Thymus (tissue), 11 donors: ENCODE data around the gene RTP3. TPM values are rescaled to one million over a fixed set of nuclear protein-coding genes. Genes with fewer than 3 reads are reported as not detected.

Experiments
- DNase-seq, 9 donors: peaks; one replicate each; pipeline ENCODE4 v3.0.0-alpha.2; 2013; ENCODE audit warnings: low spot score in 9 of 9, low read depth in 6 of 9, missing footprints in 1 of 9
- H3K27ac ChIP-seq, 2 donors: one replicate each; pipeline ENCODE4 v1.5.1; 2013; ENCODE audit warnings: control low read depth in 1 of 2, low read depth in 1 of 2, low read length in 1 of 2, mild to moderate bottlenecking in 1 of 2, moderate library complexity in 1 of 2
- H3K27me3 ChIP-seq, 2 donors: one replicate each; pipeline ENCODE4 v1.5.1; 2013; ENCODE audit warnings: low read length in 1 of 2; ENCODE audit not compliant: control insufficient read depth in 2 of 2, insufficient read depth in 1 of 2
- H3K36me3 ChIP-seq, 2 donors: one replicate each; pipeline ENCODE4 v1.5.1; 2013; ENCODE audit warnings: low read length in 1 of 2, mild to moderate bottlenecking in 1 of 2, moderate library complexity in 1 of 2; ENCODE audit not compliant: control insufficient read depth in 2 of 2, insufficient read depth in 2 of 2
- H3K4me1 ChIP-seq, 2 donors: one replicate each; pipeline ENCODE4 v1.5.1; 2013; ENCODE audit warnings: low read length in 2 of 2; ENCODE audit not compliant: control insufficient read depth in 2 of 2, insufficient read depth in 2 of 2
- H3K4me3 ChIP-seq, 2 donors: one replicate each; pipeline ENCODE4 v1.5.1; 2013; ENCODE audit warnings: low read length in 2 of 2, control low read depth in 1 of 2, mild to moderate bottlenecking in 1 of 2
- H3K9me3 ChIP-seq, 2 donors: one replicate each; pipeline ENCODE4 v1.5.1; 2013; ENCODE audit warnings: low read length in 1 of 2, mild to moderate bottlenecking in 1 of 2; ENCODE audit not compliant: control insufficient read depth in 2 of 2, insufficient read depth in 1 of 2
- WGBS: extraction: QIAGEN DNeasy Blood & Tissue Kit; methylation state at CpG from one replicate; pipeline ENCODE4 v1.1.7; 2013; 5-methylcytosine and 5-hydroxymethylcytosine counted together
- polyA plus RNA-seq: library from polyadenylated mRNA; stranded (reverse); fragments of 200-250 nt; gene quantifications from one replicate; pipeline ENCODE4 v1.2.3, GENCODE V29; 2013
- total RNA-seq: library from RNA; stranded (reverse); fragments of 120-200 nt; gene quantifications from one replicate; pipeline ENCODE4 v1.2.4, GENCODE V29; 2013
- donor health status: healthy.

RTP3 gene
- total and polyA plus RNA-seq, 2 donors: 0.07 TPM; not detected in 1

- Histone ChIP-seq H3K27ac (no peak overlapping the region), H3K4me3 (no peak overlapping the region), H3K27me3 (no peaks in the 10 kb centered on the region), H3K36me3 (no peaks in the 10 kb centered on the region), H3K9me3 (peaks cover 0 to 4% of the 10 kb centered on the region in 2 donors), H3K4me1 (peaks cover 13 to 59% of the 10 kb centered on the region in 2 donors)
- DNase-seq: peak in 6 of 9 donors; percentile 41 to 81 (median 48)
- WGBS: 79% methylated on average over 9 of the region's 9 CpGs
Measured at GRCh38 chr3:46496746-46497555, 825 bp upstream of the RTP3 start.

GRCh38 chr3:46498916-46499519 is 1.2 kb downstream of the RTP3 start:
- H3K27me3 ChIP-seq: no peaks in the 10 kb centered on the region
- DNase-seq: no peak
- no peak overlapping the region for H3K27ac ChIP-seq

GRCh38 chr3:46500656-46501635 is 3.2 kb downstream of the RTP3 start:
- Histone ChIP-seq H3K9me3 (peaks cover 0 to 4% of the 10 kb centered on the region in 2 donors), H3K4me1 (peaks cover 13 to 71% of the 10 kb centered on the region in 2 donors), H3K27me3 (no peaks in the 10 kb centered on the region), H3K36me3 (no peaks in the 10 kb centered on the region), H3K27ac (peak overlapping the region in 1 of 2 donors; percentile 15), H3K4me3 (no peak overlapping the region)
- 36% methylated on average over 5 of the region's 5 CpGs for WGBS
- DNase-seq: peak in 2 of 9 donors; percentile 13 to 68

More at GRCh38 chr3:46498916-46499519, 1.2 kb downstream of the RTP3 start:
- WGBS: 94% methylated on average over 6 of the region's 6 CpGs
- Histone ChIP-seq H3K4me1 (peaks cover 13 to 74% of the 10 kb centered on the region in 2 donors), H3K9me3 (peaks cover 0 to 4% of the 10 kb centered on the region in 2 donors), H3K36me3 (no peaks in the 10 kb centered on the region), H3K4me3 (no peak overlapping the region)

GRCh38 chr3:46501702-46502101 is 3.9 kb downstream of the RTP3 start:
- Histone ChIP-seq H3K9me3 (peaks cover 0 to 4% of the 10 kb centered on the region in 2 donors), H3K4me3 (no peak overlapping the region), H3K36me3 (no peaks in the 10 kb centered on the region), H3K4me1 (peaks cover 13 to 71% of the 10 kb centered on the region in 2 donors), H3K27me3 (no peaks in the 10 kb centered on the region), H3K27ac (no peak overlapping the region)
- DNase-seq: no peak
- 95% methylated on average over 4 of the region's 4 CpGs for WGBS

GRCh38 chr3:46503200-46503874 is 5.6 kb downstream of the RTP3 start:
- 83% methylated on average over 7 of the region's 7 CpGs for WGBS
- peak in 1 of 9 donors; percentile 37 for DNase-seq
- Histone ChIP-seq H3K9me3 (no peaks in the 10 kb centered on the region), H3K27ac (no peak overlapping the region), H3K36me3 (no peaks in the 10 kb centered on the region), H3K27me3 (no peaks in the 10 kb centered on the region), H3K4me1 (peaks cover 9 to 54% of the 10 kb centered on the region in 2 donors), H3K4me3 (no peak overlapping the region)

GRCh38 chr3:46504789-46505188 is 7.0 kb downstream of the RTP3 start:
- Histone ChIP-seq H3K36me3 (no peaks in the 10 kb centered on the region), H3K4me3 (no peak overlapping the region), H3K27me3 (no peaks in the 10 kb centered on the region), H3K4me1 (peaks cover 9 to 40% of the 10 kb centered on the region in 2 donors), H3K27ac (no peak overlapping the region), H3K9me3 (no peaks in the 10 kb centered on the region)
- no peak for DNase-seq
- 95% methylated on average over 5 of the region's 5 CpGs for WGBS

GRCh38 chr3:46505953-46506352 is 8.2 kb downstream of the RTP3 start:
- WGBS: 89% methylated on average over 10 of the region's 10 CpGs
- H3K9me3 ChIP-seq: no peaks in the 10 kb centered on the region
- peaks cover 3 to 29% of the 10 kb centered on the region in 2 donors for H3K4me1 ChIP-seq
- no peak overlapping the region for H3K4me3 ChIP-seq
- H3K36me3 ChIP-seq: no peaks in the 10 kb centered on the region
- DNase-seq: no peak
- no peak overlapping the region for H3K27ac ChIP-seq
- H3K27me3 ChIP-seq: no peaks in the 10 kb centered on the region

- H3K9me3 ChIP-seq: no peaks in the 10 kb centered on the region
- no peaks in the 10 kb centered on the region for H3K36me3 ChIP-seq
- peaks cover 3 to 23% of the 10 kb centered on the region in 2 donors for H3K4me1 ChIP-seq
- no peak for DNase-seq
- H3K27ac ChIP-seq: no peak overlapping the region
- no peak overlapping the region for H3K4me3 ChIP-seq
- 95% methylated on average over 3 of the region's 3 CpGs for WGBS
- no peaks in the 10 kb centered on the region for H3K27me3 ChIP-seq
Measured at GRCh38 chr3:46506526-46506925, 8.8 kb downstream of the RTP3 start.
